PFSK-1 (cell line): ENCODE results near the gene SNTB2.

ENCODE experiments used
- POLR2AphosphoS5 ChIP-seq: IDR thresholded peaks from 2 replicates; pipeline ENCODE4 v1.6.1; 2012; ENCODE audit warnings: low read depth, mild to moderate bottlenecking, control low read depth, low read length, moderate library complexity
- REST ChIP-seq, 2 experiments: IDR thresholded peaks; 2 replicates each; pipeline versions ENCODE4 v1.6.1 to v1.8.0; 2011 to 2012; ENCODE audit warnings: low read depth in 2 of 2, low read length in 2 of 2, control low read depth in 1 of 2, inconsistent platforms in 1 of 2, mild to moderate bottlenecking in 1 of 2, moderate library complexity in 1 of 2; ENCODE audit not compliant: insufficient read depth in 1 of 2

- no peak for TF ChIP-seq POLR2AphosphoS5
- no peak for TF ChIP-seq REST (IDR thresholded peaks at IDR 0.05; ENCODE audit: insufficient read depth in 1 of 2, low read depth in 2 of 2, low read length in 2 of 2)
Measured at GRCh38 chr16:69307091-69307490, 120.1 kb downstream of the SNTB2 start.
